ENCODE data around the gene AFAP1L1. TPM values are rescaled to one million over a fixed set of nuclear protein-coding genes. Genes with fewer than 3 reads are reported as not detected.
"Not testable (repeated sequence)": the region's sequence is repeated elsewhere in the genome, so short reads cannot be mapped to it uniquely, and the experiment has no call there.

AFAP1L1 gene
- total RNA-seq, 2 experiments from 2014 or later: 0.08 TPM

DNA sequence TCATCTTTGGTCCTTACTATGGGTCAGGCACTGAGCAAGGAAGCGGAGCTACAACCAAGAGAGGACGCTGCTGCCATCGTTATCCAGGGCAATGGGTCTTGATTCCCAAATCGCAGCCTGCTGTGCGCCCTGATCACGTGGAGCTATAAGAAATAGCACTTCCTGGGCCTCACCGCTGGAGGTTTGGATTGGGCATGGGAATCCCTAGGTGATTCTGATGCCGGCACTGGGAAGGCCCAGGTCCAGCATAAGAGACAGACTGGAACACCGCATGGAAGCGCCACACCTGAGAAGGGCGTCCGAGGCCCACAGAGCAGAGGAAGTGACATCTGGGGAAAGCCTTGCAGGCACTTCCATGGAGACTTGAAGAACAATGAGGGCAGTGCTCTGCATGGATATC is 104.4 kb downstream of the AFAP1L1 start:
- ChIA-PET CTCF (no interaction called here), POLR2A (no interaction called here)

DNA sequence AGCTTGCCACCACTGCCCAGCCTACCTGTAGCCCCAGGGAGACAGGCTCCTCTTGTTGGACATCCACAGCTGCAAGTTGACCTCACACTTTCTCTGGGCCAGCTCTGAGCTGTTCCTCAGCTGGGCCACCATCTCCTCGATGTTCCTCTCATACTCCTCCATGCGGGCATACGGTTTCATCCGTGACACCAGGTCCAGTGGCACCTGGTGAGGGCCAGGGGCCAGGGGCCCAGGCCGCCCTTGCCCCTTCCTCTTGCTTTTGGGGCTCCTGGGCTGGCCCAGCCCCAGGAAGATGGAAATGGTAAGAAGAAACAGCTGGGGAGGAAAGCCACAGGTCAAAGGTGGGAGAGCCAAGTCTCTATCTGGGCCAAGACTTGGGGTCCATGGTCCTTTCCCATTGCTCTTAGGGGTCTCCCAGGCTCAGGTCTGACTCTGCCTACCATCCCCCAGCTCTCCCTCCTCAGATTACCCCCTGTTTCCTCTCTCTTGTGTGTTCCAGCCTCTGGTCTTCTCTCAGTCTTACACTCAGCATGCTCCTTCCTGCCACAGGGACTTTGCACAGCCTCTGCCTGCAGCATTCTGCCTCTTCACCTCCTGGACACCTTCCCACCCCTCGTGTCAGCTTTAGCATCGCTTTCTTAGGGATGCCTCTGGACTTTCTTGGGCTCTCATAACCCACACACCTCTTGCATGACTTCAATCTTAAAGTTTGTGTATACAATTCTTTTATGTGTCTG is 105.2 kb downstream of the AFAP1L1 start:
- ChIA-PET POLR2A (no interaction called here), CTCF (no interaction called here)

DNA sequence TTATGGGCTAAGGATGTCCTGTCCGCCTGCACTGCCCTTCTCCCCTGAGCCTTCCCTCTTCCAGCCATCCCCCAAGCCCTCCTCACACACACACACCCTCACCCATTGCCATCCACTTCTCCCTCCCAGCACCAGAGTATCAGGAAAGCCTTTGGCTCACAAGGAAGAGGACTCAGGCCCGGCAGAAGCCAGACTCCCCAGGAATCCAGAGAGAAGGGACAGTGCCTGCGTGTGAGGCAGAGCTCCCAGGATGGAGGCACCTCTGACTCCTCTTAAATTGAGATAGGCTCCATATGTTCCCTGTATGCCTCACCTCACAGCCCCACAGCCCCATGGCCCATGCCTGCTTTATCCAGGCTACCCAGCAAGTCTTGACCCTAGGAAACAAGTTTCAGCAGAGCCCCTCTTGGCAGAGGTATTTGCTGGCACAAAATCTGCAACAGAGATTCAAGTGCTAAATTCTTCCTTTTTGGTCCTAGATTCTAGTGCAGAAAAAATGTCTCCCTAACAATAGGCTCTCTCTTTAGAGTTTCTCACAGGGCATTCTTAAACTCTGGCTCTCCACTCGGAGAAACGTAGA is 106.7 kb downstream of the AFAP1L1 start:
- CTCF ChIA-PET: no interaction called here

DNA sequence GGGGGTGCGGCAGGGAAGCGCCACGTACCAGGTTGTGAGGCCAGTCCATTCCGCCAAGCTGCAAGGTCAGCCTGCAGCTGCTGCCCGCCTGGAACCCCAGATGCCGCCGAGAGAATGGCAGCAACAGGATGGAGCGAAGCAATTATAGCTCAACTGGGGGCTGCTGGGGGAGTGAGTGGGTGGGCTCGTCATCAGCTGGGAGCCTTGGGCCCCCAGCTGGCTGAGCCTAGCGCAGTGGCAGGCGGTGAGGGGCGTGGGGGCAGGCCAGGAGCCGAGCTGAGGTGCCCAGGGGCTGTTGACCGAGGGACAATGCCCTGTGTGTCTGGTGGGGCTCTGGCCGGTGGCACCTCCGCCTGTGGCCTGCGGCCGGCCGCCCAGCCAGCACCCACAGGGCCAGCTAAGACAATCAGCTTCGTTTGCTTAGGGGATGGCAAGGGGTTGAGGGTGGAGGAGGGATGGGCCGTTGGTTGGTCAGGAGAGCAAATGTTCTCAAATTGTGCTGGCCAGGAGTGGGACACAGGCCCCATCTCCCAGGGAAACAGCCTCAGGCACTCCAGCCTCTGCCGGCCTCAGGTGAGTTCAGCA is 107.6 kb downstream of the AFAP1L1 start, which contains the start of gene IL17B:
IL17B (minus strand) TSS at position 116 of the 585 bp plus-strand sequence; CDS start at position 49, 67 bp downstream.
- POLR2A ChIA-PET: no interaction called here
- CTCF ChIA-PET: interaction anchor here (1.1 to 1.7 kb wide), 4 partner anchors 8 to 240 kb away, joined by 3 to 5 read pairs (median 3); no protein-coding TSS in a partner anchor

More for the DNA sequence above, 106.7 kb downstream of the AFAP1L1 start:
- POLR2A ChIA-PET: no interaction called here

DNA sequence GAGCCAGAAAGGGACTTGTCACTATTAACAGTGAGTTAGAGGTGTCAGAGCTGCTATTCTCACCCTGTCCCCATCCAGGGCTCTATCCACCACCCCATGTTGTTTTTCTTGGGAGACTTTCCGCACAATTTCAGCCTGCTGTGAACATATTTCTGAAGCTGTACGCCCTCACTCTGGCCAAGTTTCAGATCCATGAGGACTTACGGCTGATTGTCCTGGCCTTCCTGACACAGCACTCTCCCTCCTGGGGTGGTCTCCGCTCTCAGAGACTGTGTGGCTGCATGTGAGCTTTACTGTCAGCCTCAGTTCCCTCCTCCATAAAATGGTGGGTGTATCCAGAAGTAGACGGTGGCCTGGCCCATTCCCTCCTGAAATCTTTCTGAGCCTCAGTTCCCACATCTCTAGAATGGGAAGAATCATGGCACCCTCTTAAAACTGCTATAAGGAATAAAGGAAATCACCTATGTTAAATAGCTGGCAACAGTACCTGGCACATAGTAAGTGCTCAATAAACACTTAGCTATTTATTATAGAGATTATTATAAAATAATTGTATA is 108.2 kb downstream of the AFAP1L1 start:
- CTCF ChIA-PET: interaction anchor here (0.8 to 1.7 kb wide), 5 partner anchors 8 to 239 kb away, joined by 3 to 5 read pairs (median 3); no protein-coding TSS in a partner anchor
- POLR2A ChIA-PET: no interaction called here

DNA sequence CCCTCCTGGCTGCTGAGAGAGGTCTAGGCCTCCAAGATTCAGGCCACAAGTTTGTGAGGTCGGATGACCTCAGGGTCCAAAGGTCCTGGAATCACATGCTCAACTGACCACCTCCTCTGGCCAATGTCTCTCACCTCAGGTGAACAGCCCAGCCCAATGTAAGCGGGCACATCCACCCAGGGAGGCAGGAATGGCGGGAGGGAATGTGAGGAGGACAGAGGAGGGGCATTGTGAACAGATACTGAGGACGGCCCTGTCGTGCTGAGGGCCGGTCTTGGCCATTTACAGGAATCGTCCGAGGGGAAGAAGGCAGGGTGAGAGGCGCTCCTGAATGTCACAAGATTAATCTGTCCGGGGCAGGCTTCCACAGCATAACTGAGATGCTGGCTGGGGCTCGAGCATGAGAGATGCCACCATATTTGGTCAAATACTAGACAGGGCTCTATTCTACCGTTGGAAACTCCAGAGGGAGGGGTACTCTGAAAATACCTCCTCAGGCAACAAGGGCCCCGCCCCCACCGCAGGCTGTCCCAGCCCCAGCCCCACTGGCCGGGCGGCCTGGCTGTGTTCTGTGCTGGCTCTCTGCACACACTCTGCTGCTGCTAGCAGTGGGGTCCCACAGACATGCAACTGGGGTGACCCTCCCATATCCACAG is 108.9 kb downstream of the AFAP1L1 start:
- ChIA-PET POLR2A (no interaction called here), CTCF (interaction anchor here (0.5 to 2.8 kb wide), 11 partner anchors 9 to 238 kb away, joined by 3 to 13 read pairs (median 3); no protein-coding TSS in a partner anchor)

DNA sequence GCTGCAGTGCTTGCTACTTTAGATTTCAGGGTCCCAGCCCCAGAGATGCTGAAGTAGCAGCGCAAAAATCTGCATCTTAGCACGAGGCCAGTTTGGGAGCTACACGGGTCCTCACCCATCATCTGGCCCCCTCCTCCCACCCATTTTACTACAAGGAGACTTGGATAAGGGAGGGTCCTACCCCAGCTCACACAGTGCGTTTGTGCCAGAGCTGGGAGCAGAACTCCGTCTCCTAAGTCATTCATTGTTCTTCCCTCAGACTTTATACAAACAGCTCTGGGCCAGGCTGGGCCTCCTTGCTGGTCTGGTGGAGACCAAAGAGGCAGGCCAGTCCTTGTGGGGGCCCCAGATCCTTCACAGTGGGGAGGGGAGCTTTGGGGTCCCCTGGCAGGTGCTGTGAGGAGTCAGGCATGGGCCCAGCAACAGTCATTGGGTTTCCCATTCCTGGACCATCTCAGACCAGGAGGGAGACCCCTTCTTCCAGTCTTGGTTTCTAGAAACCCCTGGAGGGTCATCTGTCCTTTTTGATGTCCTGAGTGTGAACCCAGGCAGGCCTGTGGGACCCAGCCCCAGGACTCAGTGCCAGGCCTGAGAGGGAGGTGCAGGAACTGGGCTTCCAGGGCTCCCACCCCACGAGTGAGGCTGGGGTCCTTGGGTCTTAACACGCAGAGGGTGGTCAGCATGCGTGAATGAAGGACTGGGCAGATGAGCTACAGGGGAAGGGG is 109.8 kb downstream of the AFAP1L1 start:
- ChIA-PET POLR2A (no interaction called here), CTCF (interaction anchor here (0.5 to 2.8 kb wide), 19 partner anchors 11 to 190 kb away, joined by 3 to 13 read pairs (median 3); partner anchors contain the start of gene PCYOX1L)

DNA sequence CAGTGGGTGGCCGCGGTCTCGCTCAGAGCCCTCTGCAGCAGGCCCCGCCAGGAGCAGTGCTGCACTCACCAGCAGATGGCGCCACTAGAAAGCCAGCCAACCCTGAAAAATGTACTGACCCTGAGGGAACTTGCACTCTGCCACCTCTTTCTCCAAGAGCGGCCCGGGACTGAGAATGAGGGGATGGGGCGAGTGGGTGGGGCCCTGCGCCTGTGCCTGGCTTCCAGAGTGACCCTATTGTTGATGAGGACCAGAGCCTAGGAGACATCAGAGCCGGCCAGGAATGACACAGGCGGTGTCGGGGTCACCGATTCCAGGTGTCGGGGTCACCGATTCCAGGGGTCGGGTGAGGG is 110.3 kb downstream of the AFAP1L1 start:
- ChIA-PET POLR2A (no interaction called here), CTCF (interaction anchor here (0.6 to 2.8 kb wide), 20 partner anchors 10 to 189 kb away, joined by 3 to 13 read pairs (median 3); partner anchors contain the start of gene PCYOX1L)

DNA sequence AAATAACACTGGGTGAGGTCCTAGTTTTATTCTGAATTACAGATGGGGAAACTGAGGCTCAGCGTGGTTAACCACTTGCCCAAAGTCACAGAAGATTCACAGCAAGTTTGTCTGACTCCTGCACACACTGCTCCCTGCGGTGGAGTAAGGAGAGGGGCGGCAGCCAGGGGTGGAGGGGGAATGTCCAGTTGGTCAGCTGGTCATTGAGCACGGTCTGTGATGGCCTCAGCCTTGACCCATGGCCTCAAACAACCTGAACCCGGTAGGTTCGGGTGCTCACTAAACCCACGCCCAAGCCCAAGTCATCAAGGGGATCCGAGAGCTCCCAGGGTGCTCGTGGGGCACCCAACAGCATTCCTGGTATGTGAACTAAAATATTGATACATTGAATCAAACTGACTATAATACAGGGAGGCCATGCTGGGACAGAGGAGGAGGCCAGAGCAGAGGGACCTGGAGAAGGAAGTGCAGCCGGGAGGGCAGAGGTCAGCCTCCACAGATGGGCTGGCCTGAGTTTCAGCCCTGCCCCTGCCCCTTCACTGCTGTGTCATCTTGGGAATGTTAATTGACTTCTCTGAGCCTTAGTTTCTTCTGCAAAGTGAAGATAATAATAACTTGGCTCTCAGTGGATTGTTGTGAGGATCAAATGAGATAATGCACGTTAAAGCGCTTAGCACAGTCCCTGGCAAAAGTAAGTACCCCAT is 111.0 kb downstream of the AFAP1L1 start:
- POLR2A ChIA-PET: no interaction called here
- CTCF ChIA-PET: interaction anchor here (0.9 to 2.8 kb wide), 12 partner anchors 15 to 182 kb away, joined by 3 to 13 read pairs (median 4); partner anchors contain the start of gene PCYOX1L

DNA sequence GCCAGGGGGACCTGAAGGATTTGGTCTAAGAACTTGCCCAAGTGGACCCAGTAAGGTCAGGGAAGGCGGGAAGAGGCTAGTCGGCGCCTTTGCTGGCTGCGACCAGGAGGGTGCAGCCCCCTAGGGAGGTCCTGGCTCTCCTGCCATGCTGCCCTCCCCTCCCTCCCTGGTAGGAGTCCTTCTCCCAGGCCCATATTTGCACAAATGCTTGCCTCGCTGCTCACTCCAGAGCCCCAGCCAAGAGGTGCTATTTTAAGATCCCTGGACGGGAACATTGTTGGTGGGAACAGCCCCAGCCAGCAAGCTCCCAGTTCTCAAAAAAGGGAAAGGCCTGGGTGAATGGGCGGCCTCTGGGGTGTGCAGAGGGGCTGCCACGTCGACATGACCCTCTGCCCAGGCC is 111.7 kb downstream of the AFAP1L1 start:
- POLR2A ChIA-PET: no interaction called here
- CTCF ChIA-PET: interaction anchor here (1.1 to 2.8 kb wide), 5 partner anchors 26 to 180 kb away, joined by 3 to 13 read pairs (median 5); partner anchors contain the start of gene PCYOX1L

DNA sequence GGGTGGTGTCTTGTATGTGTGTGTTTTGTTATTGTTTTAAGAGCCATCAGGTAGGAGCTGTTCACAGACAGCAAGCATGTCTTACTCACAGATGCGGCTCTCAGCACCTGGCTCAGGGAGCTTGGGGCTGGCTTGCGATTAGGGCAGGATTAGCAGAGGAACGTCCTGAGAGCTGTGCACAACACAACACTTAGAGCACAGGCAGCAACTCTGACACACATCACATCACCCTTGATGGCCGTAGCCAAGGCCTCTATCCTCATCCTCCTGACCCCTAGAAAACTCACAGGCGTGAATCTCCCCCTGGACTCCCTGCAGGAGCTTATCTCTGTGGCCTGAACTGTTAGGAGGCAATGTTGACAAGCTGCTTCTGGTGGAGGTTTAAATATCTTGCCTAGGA is 114.5 kb downstream of the AFAP1L1 start:
- ChIA-PET POLR2A (interaction anchor here (0.6 kb wide), 1 partner anchor 89 kb away, joined by 12 read pairs; no protein-coding TSS in a partner anchor), CTCF (no interaction called here)

DNA sequence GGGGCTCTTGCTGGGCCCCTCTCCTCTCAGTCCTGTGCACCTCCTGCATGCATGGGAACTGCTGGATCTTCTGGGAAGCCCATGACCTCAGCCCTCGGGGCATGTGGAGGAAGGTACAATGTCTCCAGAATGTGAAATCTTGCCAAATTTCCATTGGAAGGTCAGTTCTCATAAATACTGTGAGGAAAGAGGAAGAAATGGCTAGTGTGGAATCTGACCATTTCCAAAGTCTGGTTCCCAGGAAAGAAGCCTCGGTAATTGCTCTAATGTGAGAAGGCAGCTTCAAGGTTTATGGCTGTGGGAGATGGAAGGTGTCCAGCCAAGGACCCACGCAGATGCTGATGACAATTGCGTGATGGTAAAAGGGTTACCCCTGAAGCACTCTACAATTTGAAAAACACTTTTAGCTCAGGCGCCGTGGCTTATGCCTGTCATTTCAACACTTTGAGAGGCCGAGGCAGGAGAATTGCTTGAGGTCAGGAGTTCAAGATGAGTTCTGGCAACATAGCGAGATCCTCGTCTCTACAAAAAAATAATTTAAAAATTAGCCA is 115.5 kb downstream of the AFAP1L1 start:
- CTCF ChIA-PET: interaction anchor here (0.7 kb wide), 1 partner anchor 10 kb away, joined by 4 read pairs; no protein-coding TSS in a partner anchor
- POLR2A ChIA-PET: no interaction called here

DNA sequence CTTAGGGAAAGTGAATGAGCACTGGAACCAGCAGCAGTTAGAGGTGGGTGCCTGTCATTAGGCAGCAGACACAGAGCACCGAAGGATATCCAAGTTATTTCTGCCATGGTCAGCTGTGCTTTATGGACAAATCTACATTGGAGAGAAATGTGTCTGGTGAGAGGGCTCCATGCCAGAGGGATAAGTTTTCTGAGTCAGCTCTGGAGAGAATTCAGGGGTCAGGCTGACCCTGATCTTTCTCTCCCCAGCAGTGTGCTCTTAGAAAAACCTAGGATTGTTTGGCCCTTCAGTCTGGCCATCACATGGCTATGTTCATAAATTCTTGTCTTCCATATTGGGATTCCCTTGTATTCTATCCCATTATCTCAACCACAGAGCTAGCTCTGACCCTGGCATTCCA is 116.3 kb downstream of the AFAP1L1 start:
- ChIA-PET CTCF (interaction anchor here (0.7 kb wide), 2 partner anchors 11 to 141 kb away, joined by 4 read pairs; no protein-coding TSS in a partner anchor), POLR2A (interaction anchor here (0.5 kb wide), 1 partner anchor 523 kb away, joined by 4 read pairs; no protein-coding TSS in a partner anchor)

DNA sequence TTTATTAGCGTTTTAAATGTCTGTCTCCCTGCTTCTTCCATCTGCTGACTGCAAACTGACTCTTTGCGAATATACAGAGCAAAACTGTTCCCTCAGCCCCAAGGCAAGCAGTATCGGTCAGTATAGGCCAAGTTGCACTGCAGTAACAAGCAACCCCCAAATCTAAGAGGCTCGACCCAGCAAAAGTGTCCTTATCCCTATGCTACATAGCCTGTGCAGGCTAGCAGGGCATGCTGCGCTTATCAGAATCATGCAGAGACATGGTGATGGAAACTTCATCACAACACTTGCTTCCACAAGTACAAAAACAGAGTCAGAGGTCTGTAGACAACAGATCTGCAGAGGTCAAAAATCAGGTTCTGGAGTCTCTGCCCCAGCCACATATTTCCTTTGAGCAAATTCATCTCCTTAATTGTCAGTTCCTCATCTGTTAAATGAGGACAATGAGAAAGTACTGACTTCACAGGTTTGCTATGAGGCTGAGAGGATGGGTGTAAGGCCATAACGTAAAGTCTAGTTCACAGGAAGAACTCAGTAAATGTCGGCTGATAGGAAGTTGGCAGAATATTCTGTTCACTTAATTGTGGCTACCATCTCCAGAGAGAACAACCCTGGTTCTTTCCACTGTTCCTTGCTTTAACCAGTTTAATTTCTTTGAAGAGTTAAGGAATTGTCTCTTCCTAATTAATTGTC is 117.0 kb downstream of the AFAP1L1 start:
- CTCF ChIA-PET: no interaction called here
- POLR2A ChIA-PET: no interaction called here

DNA sequence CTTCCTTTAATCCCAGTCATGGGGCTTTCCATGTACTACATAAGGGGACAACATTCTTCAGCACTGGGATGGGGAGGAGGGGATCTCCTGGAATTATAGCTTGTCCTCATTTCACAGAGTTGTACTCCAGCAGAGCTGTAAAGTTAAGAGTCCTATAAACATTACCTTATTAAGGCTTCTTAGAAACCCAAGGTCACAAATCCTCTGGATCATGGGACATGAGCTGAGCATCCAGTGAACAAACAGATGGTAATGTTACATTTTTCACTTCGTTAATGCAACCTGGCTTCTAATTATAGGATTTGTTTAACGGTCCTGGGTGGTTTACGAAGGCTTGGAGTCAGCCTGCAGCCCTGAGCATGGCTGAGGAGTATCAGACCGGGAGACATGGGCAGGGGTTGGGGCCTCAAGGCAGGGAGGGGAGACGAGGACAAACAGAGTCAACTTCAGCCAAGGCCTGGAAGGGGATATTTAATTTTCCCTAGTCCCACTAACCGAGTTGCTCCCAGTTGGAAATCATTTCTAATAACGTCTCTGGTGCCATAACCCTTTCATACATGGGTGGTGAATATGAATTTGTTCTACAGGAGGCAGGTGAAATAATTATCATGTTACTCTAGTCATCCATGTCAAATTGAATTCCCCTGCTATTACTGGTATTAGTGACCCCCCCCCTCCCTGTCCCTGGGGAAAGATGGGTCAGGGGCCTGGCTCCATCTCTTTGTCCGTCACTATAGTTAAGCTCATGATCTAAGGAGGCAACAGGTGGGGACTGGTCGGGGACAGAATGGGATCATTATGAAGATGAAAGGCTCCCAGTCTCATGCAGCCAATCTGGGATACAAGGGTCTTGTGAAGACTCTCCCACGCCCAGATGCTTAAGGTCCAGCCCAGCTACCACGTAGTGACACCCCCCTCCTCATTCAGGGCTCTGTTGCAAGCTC is 118.2 kb downstream of the AFAP1L1 start:
- POLR2A ChIA-PET: no interaction called here

DNA sequence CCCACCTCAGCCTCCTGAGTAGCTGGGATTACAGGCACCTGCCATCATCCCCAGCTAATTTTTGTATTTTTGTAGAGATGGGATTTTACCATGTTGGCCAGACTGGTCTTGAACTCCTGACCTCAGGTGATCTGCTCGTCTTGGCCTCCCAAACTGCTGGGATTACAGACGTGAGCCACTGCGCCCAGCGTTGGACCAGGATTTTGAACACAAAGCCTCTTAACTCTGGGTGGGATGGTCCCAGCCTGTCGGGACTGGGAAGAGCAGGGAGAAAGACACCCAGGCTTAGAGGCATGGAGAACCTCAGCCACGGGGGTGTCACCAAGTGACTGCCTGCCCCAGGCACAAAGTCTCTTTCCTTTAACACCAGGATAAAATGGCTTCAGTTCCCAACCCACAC is 119.4 kb downstream of the AFAP1L1 start:
- CTCF ChIA-PET: interaction anchor here (1.4 kb wide), 1 partner anchor 10 kb away, joined by 3 read pairs; no protein-coding TSS in a partner anchor
- POLR2A ChIA-PET: not testable (repeated sequence)

More for the DNA sequence above, 118.2 kb downstream of the AFAP1L1 start:
- CTCF ChIA-PET: no interaction called here
